ENCODE results near the gene ART1.

DNA sequence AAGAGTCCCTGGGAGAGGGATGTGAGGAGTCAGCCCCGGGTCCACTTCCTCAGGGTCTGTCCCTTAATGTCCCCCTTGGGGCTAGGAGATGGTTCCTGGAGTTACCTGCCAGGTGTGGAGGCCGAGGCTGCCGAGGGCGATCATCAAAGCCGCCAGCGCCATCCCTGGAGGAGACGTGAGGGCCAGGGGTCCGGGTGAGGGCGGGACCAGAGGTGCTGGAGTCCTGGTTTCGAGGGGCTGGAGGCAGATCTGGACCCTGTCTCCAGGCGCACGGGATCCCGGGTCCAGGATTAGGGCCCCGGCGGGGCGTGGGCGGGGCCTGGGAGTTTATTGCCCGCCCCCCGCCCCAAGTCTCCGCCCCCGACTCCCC, 3.2 kb upstream of the ART1 start, which contains the start of gene ART5:
- TF ChIP-seq EZH2phosphoT487 (IDR thresholded peaks at IDR 0.05; ENCODE audit: borderline replicate concordance, low read length): no peak
- TF ChIP-seq, protein P1, sequence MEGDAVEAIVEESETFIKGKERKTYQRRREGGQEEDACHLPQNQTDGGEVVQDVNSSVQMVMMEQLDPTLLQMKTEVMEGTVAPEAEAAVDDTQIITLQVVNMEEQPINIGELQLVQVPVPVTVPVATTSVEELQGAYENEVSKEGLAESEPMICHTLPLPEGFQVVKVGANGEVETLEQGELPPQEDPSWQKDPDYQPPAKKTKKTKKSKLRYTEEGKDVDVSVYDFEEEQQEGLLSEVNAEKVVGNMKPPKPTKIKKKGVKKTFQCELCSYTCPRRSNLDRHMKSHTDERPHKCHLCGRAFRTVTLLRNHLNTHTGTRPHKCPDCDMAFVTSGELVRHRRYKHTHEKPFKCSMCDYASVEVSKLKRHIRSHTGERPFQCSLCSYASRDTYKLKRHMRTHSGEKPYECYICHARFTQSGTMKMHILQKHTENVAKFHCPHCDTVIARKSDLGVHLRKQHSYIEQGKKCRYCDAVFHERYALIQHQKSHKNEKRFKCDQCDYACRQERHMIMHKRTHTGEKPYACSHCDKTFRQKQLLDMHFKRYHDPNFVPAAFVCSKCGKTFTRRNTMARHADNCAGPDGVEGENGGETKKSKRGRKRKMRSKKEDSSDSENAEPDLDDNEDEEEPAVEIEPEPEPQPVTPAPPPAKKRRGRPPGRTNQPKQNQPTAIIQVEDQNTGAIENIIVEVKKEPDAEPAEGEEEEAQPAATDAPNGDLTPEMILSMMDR (IDR thresholded peaks at IDR 0.05; ENCODE audit: low read depth, low read length, poor library complexity, severe bottlenecking): no peak

Data from DOHH2 (cell line).